Panc1 (cell line): ENCODE results near the gene IFNLR1. TPM values are rescaled to one million over a fixed set of nuclear protein-coding genes. Genes with fewer than 3 reads are reported as not detected.

Experiments
- ATAC-seq: fragments of 200-7000 bp; cut with Tn5 transposase; 2 replicates; pipeline ENCODE4 v1.9.1; 2020; ENCODE audit warnings: mild to moderate bottlenecking, moderate library complexity
- BruUV-seq: library from RNA; stranded (reverse); fragments of 400-500 nt; replicated peaks from 2 replicates; lab custom pipeline; 2021; lab: Mats Ljungman, UMichigan
- CTCF ChIA-PET: fragments of 300-600 bp; sonication (Branson Sonifier 250); formaldehyde crosslinking; loops from one replicate; lab custom pipeline; 2022; ENCODE audit warnings: antibody characterized with exemption; lab: Charles Lee
- POLR2A ChIA-PET: fragments of 300-600 bp; sonication (Branson Sonifier 250); formaldehyde crosslinking; loops from one replicate; lab custom pipeline; 2022; ENCODE audit warnings: antibody characterized with exemption; lab: Charles Lee
- DNase-seq: peaks from one replicate; pipeline ENCODE4 v3.0.0-alpha.2; 2010; ENCODE audit warnings: low read depth, low spot score
- H3K27ac ChIP-seq: 2 replicates; pipeline ENCODE4 v1.5.1; 2011; ENCODE audit warnings: mild to moderate bottlenecking, low read length, inconsistent platforms
- H3K27me3 ChIP-seq: fragments of 200-500 bp; sonication (Bioruptor generic); 2 replicates; pipeline ENCODE4 v1.6.0; 2014; ENCODE audit warnings: low read length, inconsistent platforms; ENCODE audit not compliant: control insufficient read depth, insufficient read depth
- H3K36me3 ChIP-seq: fragments of 200-500 bp; sonication (Bioruptor generic); 2 replicates; pipeline ENCODE4 v1.5.1; 2014; ENCODE audit warnings: inconsistent platforms, mild to moderate bottlenecking, low read length, moderate library complexity; ENCODE audit not compliant: control insufficient read depth, insufficient read depth
- H3K4me1 ChIP-seq: 2 replicates; pipeline ENCODE4 v1.5.1; 2011; ENCODE audit warnings: inconsistent platforms, mild to moderate bottlenecking, low read length, moderate library complexity; ENCODE audit not compliant: control insufficient read depth, insufficient read depth
- H3K4me3 ChIP-seq, 2 experiments: 2 replicates each; pipeline ENCODE4 v1.5.1; 2011 to 2012; ENCODE audit warnings: low read depth in 2 of 2, low read length in 2 of 2, mild to moderate bottlenecking in 2 of 2, inconsistent platforms in 1 of 2, moderate library complexity in 1 of 2
- H3K9me3 ChIP-seq: fragments of 200-500 bp; sonication (Bioruptor generic); 2 replicates; pipeline ENCODE4 v1.5.1; 2014; ENCODE audit warnings: low read depth, mild to moderate bottlenecking, inconsistent platforms, low read length, moderate library complexity; ENCODE audit not compliant: control insufficient read depth, insufficient read depth
- CTCF ChIP-seq: fragments of 450-650 bp; IDR thresholded peaks from 2 replicates; pipeline ENCODE4 v1.5.1; 2017; ENCODE audit warnings: mild to moderate bottlenecking
- POLR2AphosphoS5 ChIP-seq: IDR thresholded peaks from 2 replicates; pipeline ENCODE4 v1.6.1; 2012; ENCODE audit warnings: mild to moderate bottlenecking, low read depth, low read length, moderate library complexity
- REST ChIP-seq, 2 experiments: IDR thresholded peaks; 2 replicates each; pipeline ENCODE4 v1.6.1; 2011 to 2012; ENCODE audit warnings: low read depth in 2 of 2, control low read depth in 1 of 2, low read length in 1 of 2, mild to moderate bottlenecking in 1 of 2, moderate library complexity in 1 of 2; ENCODE audit not compliant: insufficient read depth in 1 of 2
- SIN3A ChIP-seq: IDR thresholded peaks from 2 replicates; pipeline ENCODE4 v1.6.1; 2012; ENCODE audit warnings: low read depth, mild to moderate bottlenecking, low read length, moderate library complexity, borderline replicate concordance; ENCODE audit not compliant: insufficient read depth
- TCF7L2 ChIP-seq: IDR thresholded peaks from 2 replicates; pipeline ENCODE4 v1.6.1; 2011; ENCODE audit warnings: mild to moderate bottlenecking, low read depth, low read length, inconsistent platforms
- in situ Hi-C: cut with HindIII; loops from 2 replicates; pipeline ENCODE4 v1.10.0; 2016; ENCODE audit warnings: low sequenced_read_pairs, low pct_unique_long_range_greater_than_20kb
- intact Hi-C: fragments of 100-400 bp; cut with micrococcal nuclease; formaldehyde crosslinking; loops from one replicate; pipeline ENCODE4 v1.10.0; 2022; ENCODE audit not compliant: unreplicated experiment
- total RNA-seq: library from RNA; stranded (reverse); gene quantifications from one replicate; pipeline ENCODE4 v1.2.1, GENCODE V29; 2021; ENCODE audit not compliant: unreplicated experiment

IFNLR1 gene
- total RNA-seq, 1 experiment from 2014 or later: 1.0 TPM

GRCh38 chr1:24167008-24167407 is 20.1 kb downstream of the IFNLR1 start:
- no peaks in the 10 kb centered on the region for H3K9me3 ChIP-seq
- CTCF ChIA-PET: no interaction called here
- TF ChIP-seq POLR2AphosphoS5: no peak
- TF ChIP-seq CTCF: no peak
- no peak for TF ChIP-seq REST (IDR thresholded peaks at IDR 0.05; ENCODE audit: insufficient read depth in 1 of 2, low read depth in 2 of 2, low read length in 1 of 2)
- no peak for TF ChIP-seq TCF7L2
- no peak for TF ChIP-seq SIN3A
- H3K27ac ChIP-seq: no peak overlapping the region
- DNase-seq (no peak), ATAC-seq (no peak)
- BruUV-seq: no TSS peak
- no peaks in the 10 kb centered on the region for H3K36me3 ChIP-seq
- in situ Hi-C loops (no loop called here), intact Hi-C loops (no loop called here)
- H3K27me3 ChIP-seq: no peaks in the 10 kb centered on the region
- H3K4me3 ChIP-seq: no peak overlapping the region
- H3K4me1 ChIP-seq: no peaks in the 10 kb centered on the region
- POLR2A ChIA-PET: no interaction called here

GRCh38 chr1:24165500-24165899 is 21.6 kb downstream of the IFNLR1 start:
- Histone ChIP-seq H3K4me3 (no peak overlapping the region), H3K27me3 (no peaks in the 10 kb centered on the region), H3K4me1 (no peaks in the 10 kb centered on the region), H3K27ac (no peak overlapping the region), H3K36me3 (no peaks in the 10 kb centered on the region), H3K9me3 (no peaks in the 10 kb centered on the region)
- no peak for ATAC-seq
- in situ Hi-C loops (no loop called here), intact Hi-C loops (no loop called here)
- ChIA-PET CTCF (no interaction called here), POLR2A (no interaction called here)
- DNase-seq: no peak
- no TSS peak for BruUV-seq
- TF ChIP-seq REST (IDR thresholded peaks at IDR 0.05; ENCODE audit: insufficient read depth in 1 of 2, low read depth in 2 of 2, low read length in 1 of 2) (no peak), CTCF (no peak), POLR2AphosphoS5 (no peak), TCF7L2 (no peak), SIN3A (no peak)
